ENCODE measurements around the gene ETV3.

The ETV3 gene

GRCh38 chr1:157131281-157131680 is 6.9 kb downstream of the ETV3 start:
- Histone ChIP-seq H3K4me3 (ENCODE audit: low read length) (no peak overlapping the region), H3K36me3 (ENCODE audit: insufficient read depth, low read length) (peaks cover 76% of the 10 kb centered on the region), H3K27me3 (ENCODE audit: insufficient read depth, low read length) (no peaks in the 10 kb centered on the region), H3K4me1 (ENCODE audit: insufficient read depth, low read length) (peaks cover 6% of the 10 kb centered on the region), H3K9me3 (ENCODE audit: low read length) (no peaks in the 10 kb centered on the region), H2AFZ (ENCODE audit: low read depth, low read length) (no peak overlapping the region)

DNA sequence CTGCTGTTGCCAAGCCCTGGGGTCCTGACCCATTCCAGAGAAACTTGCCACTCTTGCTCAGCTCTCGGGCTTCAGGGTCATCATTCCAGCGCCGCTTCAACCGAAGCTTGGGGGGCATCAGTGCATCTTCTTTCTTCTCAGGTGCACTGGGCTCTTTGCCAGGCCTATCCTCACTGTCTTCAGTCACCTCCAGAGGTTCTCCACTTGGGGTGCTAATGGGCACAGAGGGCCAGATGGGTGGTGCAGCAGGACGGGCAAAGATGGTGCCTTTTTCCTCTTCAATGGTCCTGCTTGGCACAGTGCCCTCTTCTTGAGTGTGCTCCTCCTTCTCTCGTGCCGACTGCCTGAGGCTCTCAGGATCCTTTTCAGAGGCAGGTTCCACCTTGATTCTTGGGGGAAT is 13.3 kb downstream of the ETV3 start:
- no peak overlapping the region for H3K4me3 ChIP-seq (ENCODE audit: low read length)

GRCh38 chr1:157119448-157119847 is 18.7 kb downstream of the ETV3 start:
- H3K36me3 ChIP-seq (ENCODE audit: insufficient read depth, low read length) = peaks cover 17% of the 10 kb centered on the region
- H3K27me3 ChIP-seq (ENCODE audit: insufficient read depth, low read length) = peaks cover under 1% of the 10 kb centered on the region
- H3K4me1 ChIP-seq (ENCODE audit: insufficient read depth, low read length) = no peaks in the 10 kb centered on the region
- H3K4me3 ChIP-seq (ENCODE audit: low read length) = no peak overlapping the region
- no peak overlapping the region for H2AFZ ChIP-seq (ENCODE audit: low read depth, low read length)
- H3K9me3 ChIP-seq (ENCODE audit: low read length) = no peaks in the 10 kb centered on the region

More for the DNA sequence above, 13.3 kb downstream of the ETV3 start:
- Histone ChIP-seq H2AFZ (ENCODE audit: low read depth, low read length) (no peak overlapping the region), H3K36me3 (ENCODE audit: insufficient read depth, low read length) (peaks cover 49% of the 10 kb centered on the region), H3K4me1 (ENCODE audit: insufficient read depth, low read length) (no peaks in the 10 kb centered on the region), H3K27me3 (ENCODE audit: insufficient read depth, low read length) (no peaks in the 10 kb centered on the region), H3K9me3 (ENCODE audit: low read length) (no peaks in the 10 kb centered on the region)

DNA sequence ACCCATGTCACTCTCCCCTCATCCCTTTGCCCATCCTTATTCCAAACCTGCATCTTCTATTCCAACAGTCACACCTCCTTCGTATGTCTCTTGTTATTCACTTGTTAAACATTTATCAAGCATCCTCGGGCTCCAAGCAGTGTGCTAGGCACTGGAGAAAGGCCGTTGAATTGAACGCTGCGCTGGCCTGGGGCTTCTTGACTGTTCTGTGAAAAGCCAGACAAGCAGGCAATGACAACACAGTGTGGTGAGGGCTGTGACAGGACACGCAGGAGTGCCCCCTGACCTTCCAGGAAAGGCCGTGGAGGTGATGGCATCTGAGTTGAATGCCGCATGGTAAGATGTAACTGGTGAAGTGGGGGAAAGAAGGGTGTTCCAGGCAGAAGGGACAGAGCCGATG is 19.2 kb downstream of the ETV3 start:
- Histone ChIP-seq H2AFZ (ENCODE audit: low read depth, low read length) (no peak overlapping the region), H3K36me3 (ENCODE audit: insufficient read depth, low read length) (peaks cover 17% of the 10 kb centered on the region), H3K4me3 (ENCODE audit: low read length) (no peak overlapping the region), H3K9me3 (ENCODE audit: low read length) (no peaks in the 10 kb centered on the region), H3K27me3 (ENCODE audit: insufficient read depth, low read length) (peaks cover 5% of the 10 kb centered on the region), H3K4me1 (ENCODE audit: insufficient read depth, low read length) (no peaks in the 10 kb centered on the region)

DNA sequence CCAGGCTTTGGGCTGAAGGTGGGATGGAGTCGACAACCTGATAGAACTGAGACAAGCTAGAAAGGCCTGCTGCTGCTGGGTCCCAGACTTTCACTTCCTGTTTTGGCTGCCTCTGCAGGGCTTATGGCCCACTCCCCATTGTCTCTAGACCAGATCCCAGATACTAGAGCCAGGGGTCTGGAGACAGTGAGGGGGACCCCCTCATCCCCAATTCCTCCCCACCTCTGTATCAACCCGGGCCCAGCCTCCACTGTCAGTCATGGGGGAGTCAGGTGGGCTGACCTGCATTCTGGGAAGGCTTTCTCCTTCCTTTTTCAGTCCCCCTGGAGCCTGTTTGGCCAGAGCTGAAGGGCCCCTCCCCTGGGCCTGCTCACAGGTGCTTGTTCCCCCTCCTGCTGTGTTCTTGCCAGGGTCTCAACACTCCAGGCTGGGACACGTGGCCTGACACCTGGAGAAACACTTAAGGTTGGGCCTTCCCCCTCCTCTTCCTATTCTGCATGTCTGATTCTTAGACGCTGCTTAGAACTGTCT is 20.6 kb downstream of the ETV3 start:
- Histone ChIP-seq H3K27me3 (ENCODE audit: insufficient read depth, low read length) (peaks cover 16% of the 10 kb centered on the region), H3K4me1 (ENCODE audit: insufficient read depth, low read length) (no peaks in the 10 kb centered on the region), H3K9me3 (ENCODE audit: low read length) (no peaks in the 10 kb centered on the region), H3K36me3 (ENCODE audit: insufficient read depth, low read length) (peaks cover 4% of the 10 kb centered on the region), H2AFZ (ENCODE audit: low read depth, low read length) (no peak overlapping the region), H3K4me3 (ENCODE audit: low read length) (no peak overlapping the region)

DNA sequence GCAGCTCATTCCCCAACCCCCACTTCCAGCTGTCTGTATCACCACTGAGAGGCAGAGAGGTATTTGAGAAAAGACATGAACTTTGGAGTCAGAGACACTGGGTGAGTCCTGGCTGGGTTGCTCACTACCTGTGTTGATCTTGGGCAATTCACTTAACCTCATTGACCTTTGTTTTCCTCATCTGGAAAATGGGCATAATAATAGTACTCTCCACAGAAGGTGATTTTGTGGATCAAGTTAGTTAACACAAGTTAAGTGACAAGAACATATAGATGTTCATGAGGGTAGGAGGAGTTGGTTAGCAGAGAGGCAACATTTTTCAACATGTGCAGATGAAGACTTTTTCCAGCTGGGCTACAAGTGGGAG is 21.5 kb downstream of the ETV3 start:
- no peaks in the 10 kb centered on the region for H3K9me3 ChIP-seq (ENCODE audit: low read length)
- H3K4me1 ChIP-seq (ENCODE audit: insufficient read depth, low read length) = no peaks in the 10 kb centered on the region
- H3K27me3 ChIP-seq (ENCODE audit: insufficient read depth, low read length) = peaks cover 24% of the 10 kb centered on the region
- no peak overlapping the region for H3K4me3 ChIP-seq (ENCODE audit: low read length)
- no peaks in the 10 kb centered on the region for H3K36me3 ChIP-seq (ENCODE audit: insufficient read depth, low read length)
- H2AFZ ChIP-seq (ENCODE audit: low read depth, low read length) = no peak overlapping the region

GRCh38 chr1:157115851-157116736 is 22.1 kb downstream of the ETV3 start:
- H3K4me3 ChIP-seq (ENCODE audit: low read length) = no peak overlapping the region

GRCh38 chr1:157115429-157115838 is 22.8 kb downstream of the ETV3 start:
- no peak overlapping the region for H2AFZ ChIP-seq (ENCODE audit: low read depth, low read length)
- H3K36me3 ChIP-seq (ENCODE audit: insufficient read depth, low read length) = no peaks in the 10 kb centered on the region
- no peaks in the 10 kb centered on the region for H3K9me3 ChIP-seq (ENCODE audit: low read length)
- H3K4me1 ChIP-seq (ENCODE audit: insufficient read depth, low read length) = no peaks in the 10 kb centered on the region
- H3K27me3 ChIP-seq (ENCODE audit: insufficient read depth, low read length) = peaks cover 35% of the 10 kb centered on the region
- no peak overlapping the region for H3K4me3 ChIP-seq (ENCODE audit: low read length)

More at GRCh38 chr1:157115851-157116736, 22.1 kb downstream of the ETV3 start:
- Histone ChIP-seq H3K9me3 (ENCODE audit: low read length) (no peaks in the 10 kb centered on the region), H3K36me3 (ENCODE audit: insufficient read depth, low read length) (no peaks in the 10 kb centered on the region), H3K4me1 (ENCODE audit: insufficient read depth, low read length) (no peaks in the 10 kb centered on the region), H2AFZ (ENCODE audit: low read depth, low read length) (no peak overlapping the region), H3K27me3 (ENCODE audit: insufficient read depth, low read length) (peaks cover 31% of the 10 kb centered on the region)

DNA sequence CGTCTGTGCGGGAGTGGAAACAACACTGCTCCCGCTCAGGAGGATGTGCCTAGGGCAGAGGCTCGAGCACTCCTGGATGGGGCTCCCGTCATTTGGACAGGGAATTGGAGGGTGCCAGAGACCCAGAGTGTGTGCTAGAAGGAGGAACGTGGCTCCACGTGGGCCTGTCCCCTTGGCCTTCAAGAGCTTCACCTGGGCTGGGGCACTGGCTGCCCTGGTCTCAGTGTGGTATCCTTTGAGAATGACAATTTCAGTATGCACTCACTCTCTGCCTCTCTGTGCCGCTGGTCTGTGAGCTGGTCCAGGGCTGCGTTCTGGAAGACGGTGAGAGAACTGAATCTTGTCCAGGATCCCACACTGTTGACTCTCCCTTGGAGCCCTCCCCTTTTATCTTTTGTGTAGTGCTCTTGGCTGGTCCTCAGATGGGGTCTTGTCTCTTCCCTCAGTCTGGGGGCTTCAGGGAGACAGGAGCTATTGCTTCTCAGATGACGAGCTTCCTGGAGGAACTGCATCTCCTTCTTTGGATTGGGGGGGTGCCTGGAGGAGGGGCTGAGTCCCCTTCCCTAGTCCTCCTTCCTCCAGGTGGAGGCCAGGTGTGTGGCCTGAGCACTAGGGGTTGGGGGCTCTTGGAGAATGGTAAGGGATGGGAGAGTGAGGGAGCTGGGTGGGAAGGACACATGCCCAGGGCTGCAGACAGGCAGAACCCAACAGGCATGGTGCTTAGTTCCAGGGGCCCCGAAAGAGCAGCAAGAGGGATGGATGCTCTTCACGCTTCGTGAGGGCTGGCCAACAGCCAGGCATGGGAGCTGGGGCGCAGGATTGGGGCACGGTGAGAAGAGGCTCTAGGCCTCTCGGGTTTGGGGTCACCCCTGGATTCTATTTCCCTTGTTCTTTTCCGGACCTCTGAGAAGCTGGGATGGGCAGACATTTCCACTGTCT is 23.7 kb downstream of the ETV3 start:
- Histone ChIP-seq H3K4me1 (ENCODE audit: insufficient read depth, low read length) (no peaks in the 10 kb centered on the region), H3K27me3 (ENCODE audit: insufficient read depth, low read length) (peaks cover 43% of the 10 kb centered on the region), H3K36me3 (ENCODE audit: insufficient read depth, low read length) (no peaks in the 10 kb centered on the region), H2AFZ (ENCODE audit: low read depth, low read length) (no peak overlapping the region), H3K9me3 (ENCODE audit: low read length) (no peaks in the 10 kb centered on the region), H3K4me3 (ENCODE audit: low read length) (no peak overlapping the region)

GRCh38 chr1:157113631-157114030 is 24.6 kb downstream of the ETV3 start:
- Histone ChIP-seq H3K36me3 (ENCODE audit: insufficient read depth, low read length) (no peaks in the 10 kb centered on the region), H3K4me3 (ENCODE audit: low read length) (no peak overlapping the region), H3K27me3 (ENCODE audit: insufficient read depth, low read length) (peaks cover 50% of the 10 kb centered on the region), H3K4me1 (ENCODE audit: insufficient read depth, low read length) (no peaks in the 10 kb centered on the region), H2AFZ (ENCODE audit: low read depth, low read length) (no peak overlapping the region), H3K9me3 (ENCODE audit: low read length) (no peaks in the 10 kb centered on the region)

- Histone ChIP-seq H3K4me1 (ENCODE audit: insufficient read depth, low read length) (no peaks in the 10 kb centered on the region), H3K36me3 (ENCODE audit: insufficient read depth, low read length) (no peaks in the 10 kb centered on the region), H3K9me3 (ENCODE audit: low read length) (no peaks in the 10 kb centered on the region), H3K27me3 (ENCODE audit: insufficient read depth, low read length) (peaks cover 51% of the 10 kb centered on the region), H2AFZ (ENCODE audit: low read depth, low read length) (no peak overlapping the region), H3K4me3 (ENCODE audit: low read length) (no peak overlapping the region)
These were observed 25.1 kb downstream of the ETV3 start for GRCh38 chr1:157113106-157113505.

- Histone ChIP-seq H3K4me3 (ENCODE audit: low read length) (no peak overlapping the region), H3K27me3 (ENCODE audit: insufficient read depth, low read length) (peaks cover 54% of the 10 kb centered on the region), H3K9me3 (ENCODE audit: low read length) (no peaks in the 10 kb centered on the region), H3K36me3 (ENCODE audit: insufficient read depth, low read length) (no peaks in the 10 kb centered on the region), H2AFZ (ENCODE audit: low read depth, low read length) (no peak overlapping the region), H3K4me1 (ENCODE audit: insufficient read depth, low read length) (no peaks in the 10 kb centered on the region)
These were observed 25.9 kb downstream of the ETV3 start for GRCh38 chr1:157112186-157112867.

All from neuron (in vitro differentiated cells).